ENCODE results near the gene MGMT.

Gene MGMT

DNA sequence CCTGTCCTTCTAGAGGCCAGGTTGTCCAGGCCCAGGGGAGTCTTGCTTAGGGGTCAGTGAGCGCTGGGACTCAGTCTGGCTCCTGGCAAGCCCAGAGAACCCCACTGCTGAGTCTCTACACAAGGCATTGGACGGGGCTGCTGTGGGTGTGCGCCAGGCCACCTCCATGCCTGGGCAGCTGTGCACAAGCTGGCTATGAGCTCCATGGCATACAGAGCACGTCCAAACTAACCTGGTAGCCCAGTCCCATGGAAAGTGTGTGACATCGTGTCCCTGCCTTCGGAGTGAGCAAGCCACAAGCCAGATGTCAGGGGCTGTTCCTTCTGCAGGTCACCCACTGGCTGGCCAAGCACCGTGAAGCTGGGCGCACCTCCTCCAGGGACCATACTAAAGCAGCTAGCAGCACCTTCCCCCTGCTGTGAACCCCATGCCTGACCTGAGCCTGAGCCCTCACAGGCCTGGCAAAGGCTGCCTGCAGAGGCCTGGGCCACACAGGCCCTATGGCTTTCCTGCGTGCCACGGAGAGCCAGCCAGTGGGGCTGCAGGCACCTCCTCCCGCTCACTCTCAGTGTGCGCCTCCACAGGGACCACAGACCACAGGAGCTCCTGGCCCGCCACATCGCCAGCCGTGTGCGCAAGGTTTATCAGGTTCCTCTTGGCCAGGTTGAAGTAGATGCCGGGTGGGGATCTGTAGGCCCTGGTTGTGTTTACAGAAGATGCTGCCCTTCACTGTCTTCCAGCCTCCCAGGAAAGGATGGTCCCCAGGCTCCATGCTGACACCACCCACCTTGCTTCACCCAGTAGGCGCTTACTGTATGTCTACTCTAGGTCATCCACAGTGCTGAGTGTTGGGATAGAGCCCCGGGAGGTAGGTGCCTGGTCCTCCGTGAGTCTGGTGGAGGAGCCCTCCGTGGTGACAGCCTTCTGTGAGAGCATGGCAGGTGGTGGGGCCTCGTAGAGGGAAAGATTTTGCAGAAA lies 277.4 kb downstream of the MGMT start:
- no peak for DNase-seq (ENCODE audit: low read depth)
- no peak overlapping the region for H3K4me3 ChIP-seq (ENCODE audit: low read depth, low read length)
- TF ChIP-seq, protein P1, sequence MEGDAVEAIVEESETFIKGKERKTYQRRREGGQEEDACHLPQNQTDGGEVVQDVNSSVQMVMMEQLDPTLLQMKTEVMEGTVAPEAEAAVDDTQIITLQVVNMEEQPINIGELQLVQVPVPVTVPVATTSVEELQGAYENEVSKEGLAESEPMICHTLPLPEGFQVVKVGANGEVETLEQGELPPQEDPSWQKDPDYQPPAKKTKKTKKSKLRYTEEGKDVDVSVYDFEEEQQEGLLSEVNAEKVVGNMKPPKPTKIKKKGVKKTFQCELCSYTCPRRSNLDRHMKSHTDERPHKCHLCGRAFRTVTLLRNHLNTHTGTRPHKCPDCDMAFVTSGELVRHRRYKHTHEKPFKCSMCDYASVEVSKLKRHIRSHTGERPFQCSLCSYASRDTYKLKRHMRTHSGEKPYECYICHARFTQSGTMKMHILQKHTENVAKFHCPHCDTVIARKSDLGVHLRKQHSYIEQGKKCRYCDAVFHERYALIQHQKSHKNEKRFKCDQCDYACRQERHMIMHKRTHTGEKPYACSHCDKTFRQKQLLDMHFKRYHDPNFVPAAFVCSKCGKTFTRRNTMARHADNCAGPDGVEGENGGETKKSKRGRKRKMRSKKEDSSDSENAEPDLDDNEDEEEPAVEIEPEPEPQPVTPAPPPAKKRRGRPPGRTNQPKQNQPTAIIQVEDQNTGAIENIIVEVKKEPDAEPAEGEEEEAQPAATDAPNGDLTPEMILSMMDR (IDR thresholded peaks at IDR 0.05; ENCODE audit: control insufficient read depth, extremely low read depth, insufficient read depth), result no peak

DNA sequence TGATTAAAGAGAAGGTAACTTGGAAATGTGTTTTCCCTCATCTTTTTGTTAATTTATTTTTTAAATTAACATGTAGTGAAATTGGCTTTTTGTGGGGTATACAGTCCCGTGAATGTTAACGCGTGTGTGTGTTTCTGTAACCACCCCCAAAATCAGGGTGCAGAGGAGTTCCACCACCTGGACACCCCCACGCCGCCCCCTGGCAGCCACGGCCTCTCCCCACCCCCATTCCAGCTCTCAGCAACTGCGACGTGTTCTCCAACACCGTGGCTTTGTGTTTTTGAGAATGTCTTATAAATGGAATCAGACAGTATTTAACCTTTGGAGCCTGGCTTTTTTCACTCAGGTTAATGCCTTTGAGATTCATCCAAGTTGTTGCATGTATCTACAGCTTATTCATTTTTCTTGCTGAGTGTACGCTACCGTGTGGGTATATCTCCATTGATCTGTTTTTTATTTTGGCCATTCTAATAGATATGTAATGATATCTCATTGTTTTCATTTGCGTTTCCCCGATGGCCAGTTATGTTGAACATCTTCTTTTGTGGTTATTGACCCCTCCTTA lies 278.2 kb downstream of the MGMT start:
- TF ChIP-seq, protein P1 (IDR thresholded peaks at IDR 0.05; ENCODE audit: control insufficient read depth, extremely low read depth, insufficient read depth), result no peak
- no peak overlapping the region for H3K4me3 ChIP-seq (ENCODE audit: low read depth, low read length)
- no peak for DNase-seq (ENCODE audit: low read depth)

DNA sequence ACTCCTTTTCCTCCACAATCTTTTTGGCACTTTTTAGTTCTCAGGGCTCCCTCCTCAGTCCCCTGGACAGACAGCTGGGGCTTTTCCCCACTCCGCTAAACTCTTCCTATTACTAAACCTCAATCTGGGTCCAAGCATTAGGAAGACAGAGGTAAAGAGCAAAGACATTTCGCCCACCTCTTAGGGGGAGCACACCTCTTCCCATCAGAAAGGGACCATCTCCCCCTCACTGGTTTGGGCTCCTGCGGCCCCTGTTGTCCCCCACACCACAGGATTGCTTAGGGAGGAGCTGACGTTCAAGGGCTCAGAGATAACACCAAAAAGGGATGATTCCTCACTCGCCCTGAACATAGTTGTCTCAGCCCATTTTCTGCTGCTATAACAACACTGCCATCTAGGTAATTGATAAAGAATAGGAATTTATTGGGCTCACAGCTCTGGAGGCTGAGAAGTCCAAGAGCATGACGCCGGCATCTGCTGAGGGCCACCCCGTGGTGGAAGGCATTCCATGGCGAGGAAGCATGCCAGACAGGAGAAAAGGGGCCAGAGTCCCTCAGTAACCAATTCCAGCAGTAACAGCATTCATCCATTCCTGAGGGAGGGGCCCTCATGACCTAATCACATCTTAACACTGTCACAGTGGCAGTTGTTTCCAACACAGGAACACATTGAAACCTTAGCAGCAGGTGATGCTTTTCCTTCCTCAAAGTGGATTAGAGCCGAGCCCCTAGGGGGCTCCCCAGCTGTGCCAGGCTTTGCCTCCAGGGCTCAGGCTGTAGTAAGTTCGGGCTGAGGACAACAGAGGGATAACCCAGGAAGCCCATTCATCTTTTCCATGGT lies 287.4 kb downstream of the MGMT start:
- TF ChIP-seq, protein P1 (IDR thresholded peaks at IDR 0.05; ENCODE audit: control insufficient read depth, extremely low read depth, insufficient read depth), result no peak
- DNase-seq (ENCODE audit: low read depth), result no peak
- no peak overlapping the region for H3K4me3 ChIP-seq (ENCODE audit: low read depth, low read length)

DNA sequence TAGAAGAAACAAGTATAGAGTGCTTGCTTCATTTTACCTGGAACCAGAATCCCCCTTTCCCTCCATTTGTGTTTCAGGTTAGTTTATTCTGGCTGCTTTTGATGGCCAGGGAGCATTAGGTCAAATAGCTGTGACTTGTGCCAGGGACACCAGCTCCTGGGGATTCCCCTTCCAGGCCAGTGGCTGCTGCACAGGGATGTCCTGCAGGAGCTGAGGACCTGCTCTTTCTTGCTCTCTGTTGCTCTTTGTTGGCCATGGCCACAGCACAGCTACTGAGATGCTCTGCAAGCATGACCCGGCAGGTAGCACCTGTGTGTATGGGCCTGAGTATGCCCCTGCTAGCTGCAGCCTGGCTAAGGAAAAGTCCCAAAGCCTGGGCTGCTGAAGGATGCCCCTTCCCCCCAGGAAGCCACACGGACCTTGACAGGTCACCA lies 288.1 kb downstream of the MGMT start:
- no peak overlapping the region for H3K4me3 ChIP-seq (ENCODE audit: low read depth, low read length)
- DNase-seq (ENCODE audit: low read depth), result no peak
- TF ChIP-seq, protein P1 (IDR thresholded peaks at IDR 0.05; ENCODE audit: control insufficient read depth, extremely low read depth, insufficient read depth), result no peak

DNA sequence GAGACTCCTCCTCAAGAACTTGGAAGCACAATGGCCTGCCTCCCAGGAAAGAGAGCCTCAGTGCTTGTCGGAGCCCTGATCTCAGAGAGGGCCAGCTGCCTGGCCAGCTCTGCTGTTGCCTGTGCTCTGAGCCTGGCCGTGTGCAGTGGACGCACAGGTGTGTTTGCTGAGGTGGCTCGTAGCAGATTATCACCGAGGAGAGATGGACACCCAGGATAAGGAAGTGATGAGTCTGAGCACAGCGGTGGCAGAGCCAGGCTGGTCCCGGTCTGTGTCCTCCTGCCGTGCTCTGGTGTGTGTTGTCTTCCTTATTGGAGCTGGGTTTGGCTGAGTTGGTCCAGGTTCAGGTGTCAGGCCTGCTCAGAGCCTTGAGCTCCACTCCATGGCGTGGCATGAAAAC lies 288.6 kb downstream of the MGMT start:
- no peak overlapping the region for H3K4me3 ChIP-seq (ENCODE audit: low read depth, low read length)
- DNase-seq (ENCODE audit: low read depth), result no peak
- TF ChIP-seq, protein P1 (IDR thresholded peaks at IDR 0.05; ENCODE audit: control insufficient read depth, extremely low read depth, insufficient read depth), result no peak

DNA sequence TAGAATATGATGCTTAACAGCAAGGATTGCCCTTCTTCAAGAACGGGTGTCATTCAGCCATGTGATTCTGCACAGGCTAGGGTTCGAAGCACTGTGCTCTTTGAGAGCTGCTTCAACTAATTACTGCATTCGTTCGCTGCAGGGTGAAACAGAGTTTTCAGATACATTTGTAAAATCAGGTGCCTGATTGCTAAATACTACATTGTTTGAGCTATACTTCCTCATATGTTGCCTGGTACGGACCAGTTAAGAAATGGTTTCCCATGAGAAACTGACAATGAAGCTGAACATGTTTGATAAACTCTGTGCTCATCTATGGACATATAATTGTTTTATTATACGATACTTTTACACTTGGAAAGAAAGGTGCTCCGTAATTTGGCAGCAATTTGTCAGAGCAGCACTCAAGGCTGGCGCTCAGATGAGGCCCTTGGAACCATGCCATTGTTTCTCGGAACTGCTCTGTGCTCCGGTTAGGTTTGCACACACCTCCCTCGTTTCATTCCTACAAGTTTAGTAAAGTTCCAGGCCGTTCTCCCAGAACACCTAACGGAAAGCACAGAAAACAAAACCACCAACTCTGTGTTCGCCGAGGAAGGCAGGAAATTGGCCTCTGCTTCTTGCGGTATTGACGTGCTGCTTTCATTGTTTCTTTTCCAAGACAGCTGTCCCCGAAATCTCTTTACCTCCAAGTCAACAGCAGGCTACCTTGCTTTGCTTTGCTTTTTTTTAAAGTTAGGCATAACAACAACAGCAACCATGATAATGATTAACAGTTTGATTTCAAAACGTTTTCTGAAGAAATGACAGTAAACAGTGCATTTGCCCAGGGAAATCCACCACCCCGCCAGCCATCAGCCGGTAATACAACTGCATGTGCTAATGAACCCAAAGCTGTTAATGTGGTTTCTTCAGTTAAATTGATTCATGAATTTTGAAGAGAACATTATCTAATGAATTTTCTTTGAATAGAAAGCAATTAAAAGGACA lies 290.2 kb downstream of the MGMT start:
- no peak overlapping the region for H3K4me3 ChIP-seq (ENCODE audit: low read depth, low read length)
- no peak for DNase-seq (ENCODE audit: low read depth)
- TF ChIP-seq, protein P1 (IDR thresholded peaks at IDR 0.05; ENCODE audit: control insufficient read depth, extremely low read depth, insufficient read depth), result no peak
